ENCODE data around the gene NCOA1.

NCOA1 gene

GRCh38 chr2:24538720-24539119 is 47.7 kb downstream of the NCOA1 start:
- H4K20me1 ChIP-seq (ENCODE audit: insufficient read depth, low read length) = no peaks in the 10 kb centered on the region
- H3K27me3 ChIP-seq (ENCODE audit: insufficient read depth, low read length) = no peaks in the 10 kb centered on the region
- no peak overlapping the region for H2AFZ ChIP-seq (ENCODE audit: low read length)
- peaks cover 6% of the 10 kb centered on the region for H3K4me1 ChIP-seq (ENCODE audit: insufficient read depth, low read length, severe bottlenecking)
- H3K9me3 ChIP-seq (ENCODE audit: low read length) = peaks cover 9% of the 10 kb centered on the region; the same call in 1 of the 2 replicates
- no peak overlapping the region for H3K9ac ChIP-seq (ENCODE audit: low read length)
- no peaks in the 10 kb centered on the region for H3K9me2 ChIP-seq (ENCODE audit: low read depth, low read length)
- H3F3A ChIP-seq (ENCODE audit: insufficient read depth, low read length) = no peaks in the 10 kb centered on the region; the same call in 1 of the 2 replicates
- no peak overlapping the region for H3K4me3 ChIP-seq (ENCODE audit: low read depth, low read length, poor library complexity, severe bottlenecking)
- no peak overlapping the region for H3K27ac ChIP-seq (ENCODE audit: low read depth, low read length, poor library complexity, severe bottlenecking)
- H3K79me2 ChIP-seq (ENCODE audit: insufficient read depth, low read length) = 0 out of 2 replicates have a peak, but pooled peaks cover 4% of the 10 kb centered on the region
- no peak overlapping the region for H3K4me2 ChIP-seq (ENCODE audit: low read length)
- H3K36me3 ChIP-seq (ENCODE audit: insufficient read depth, low read length) = no peaks in the 10 kb centered on the region
- TF ChIP-seq, protein P1, sequence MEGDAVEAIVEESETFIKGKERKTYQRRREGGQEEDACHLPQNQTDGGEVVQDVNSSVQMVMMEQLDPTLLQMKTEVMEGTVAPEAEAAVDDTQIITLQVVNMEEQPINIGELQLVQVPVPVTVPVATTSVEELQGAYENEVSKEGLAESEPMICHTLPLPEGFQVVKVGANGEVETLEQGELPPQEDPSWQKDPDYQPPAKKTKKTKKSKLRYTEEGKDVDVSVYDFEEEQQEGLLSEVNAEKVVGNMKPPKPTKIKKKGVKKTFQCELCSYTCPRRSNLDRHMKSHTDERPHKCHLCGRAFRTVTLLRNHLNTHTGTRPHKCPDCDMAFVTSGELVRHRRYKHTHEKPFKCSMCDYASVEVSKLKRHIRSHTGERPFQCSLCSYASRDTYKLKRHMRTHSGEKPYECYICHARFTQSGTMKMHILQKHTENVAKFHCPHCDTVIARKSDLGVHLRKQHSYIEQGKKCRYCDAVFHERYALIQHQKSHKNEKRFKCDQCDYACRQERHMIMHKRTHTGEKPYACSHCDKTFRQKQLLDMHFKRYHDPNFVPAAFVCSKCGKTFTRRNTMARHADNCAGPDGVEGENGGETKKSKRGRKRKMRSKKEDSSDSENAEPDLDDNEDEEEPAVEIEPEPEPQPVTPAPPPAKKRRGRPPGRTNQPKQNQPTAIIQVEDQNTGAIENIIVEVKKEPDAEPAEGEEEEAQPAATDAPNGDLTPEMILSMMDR (IDR thresholded peaks at IDR 0.05; ENCODE audit: low read length) = no peak
- TF ChIP-seq EZH2 (IDR thresholded peaks at IDR 0.05; ENCODE audit: borderline replicate concordance, low read length) = no peak

DNA sequence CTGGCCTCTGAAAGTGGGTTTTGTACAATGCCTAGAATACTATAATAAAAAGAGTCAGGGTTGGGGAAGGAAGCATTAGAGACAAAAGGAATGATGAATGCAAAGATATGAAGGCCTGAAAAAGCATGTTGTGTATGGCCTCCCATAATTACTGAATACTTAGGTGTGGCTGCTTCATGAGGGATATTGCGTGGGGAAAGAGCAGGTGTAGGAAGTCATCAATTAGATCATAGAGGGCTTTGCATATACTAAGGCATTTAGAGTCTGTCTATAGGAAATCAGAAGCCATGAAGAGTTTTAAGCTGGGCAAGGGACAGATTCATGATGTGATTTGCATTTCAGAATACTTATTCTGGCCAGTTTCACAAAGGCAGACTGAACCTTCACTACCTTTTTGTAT is 48.2 kb downstream of the NCOA1 start:
- Histone ChIP-seq H3K27me3 (ENCODE audit: insufficient read depth, low read length) (no peaks in the 10 kb centered on the region), H2AFZ (ENCODE audit: low read length) (no peak overlapping the region), H3K4me3 (ENCODE audit: low read depth, low read length, poor library complexity, severe bottlenecking) (no peak overlapping the region), H3F3A (ENCODE audit: insufficient read depth, low read length) (no peaks in the 10 kb centered on the region; the same call in 1 of the 2 replicates), H3K36me3 (ENCODE audit: insufficient read depth, low read length) (no peaks in the 10 kb centered on the region), H3K79me2 (ENCODE audit: insufficient read depth, low read length) (0 out of 2 replicates have a peak, but pooled peaks cover 4% of the 10 kb centered on the region), H3K9me2 (ENCODE audit: low read depth, low read length) (no peaks in the 10 kb centered on the region), H3K9me3 (ENCODE audit: low read length) (peaks cover 9% of the 10 kb centered on the region; the same call in 1 of the 2 replicates), H4K20me1 (ENCODE audit: insufficient read depth, low read length) (no peaks in the 10 kb centered on the region), H3K4me2 (ENCODE audit: low read length) (no peak overlapping the region), H3K9ac (ENCODE audit: low read length) (no peak overlapping the region), H3K27ac (ENCODE audit: low read depth, low read length, poor library complexity, severe bottlenecking) (no peak overlapping the region), H3K4me1 (ENCODE audit: insufficient read depth, low read length, severe bottlenecking) (peaks cover 6% of the 10 kb centered on the region)
- TF ChIP-seq, protein P1 (IDR thresholded peaks at IDR 0.05; ENCODE audit: low read length) = no peak
- TF ChIP-seq EZH2 (IDR thresholded peaks at IDR 0.05; ENCODE audit: borderline replicate concordance, low read length) = no peak

DNA sequence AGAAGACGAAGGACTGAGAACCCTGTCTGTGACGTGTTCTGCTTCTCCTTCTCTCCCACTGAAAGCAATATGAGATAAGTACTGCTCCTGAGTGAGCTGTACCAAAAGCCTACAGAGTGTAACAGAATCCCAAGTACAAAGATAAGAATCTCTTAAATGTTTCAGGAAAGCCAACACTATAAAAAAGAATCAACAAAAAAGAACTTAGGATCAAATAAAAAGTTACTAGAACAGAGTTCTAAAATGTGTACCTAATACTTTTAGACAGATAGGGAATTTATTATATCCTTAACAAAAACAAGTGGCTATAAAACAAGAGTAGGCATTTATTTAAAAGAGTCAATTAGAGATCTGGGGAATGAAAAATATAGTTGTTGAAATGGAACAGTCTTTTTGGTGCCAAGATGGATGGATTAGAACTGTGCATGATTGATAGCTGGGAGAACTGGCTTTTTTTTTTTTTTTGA is 49.0 kb downstream of the NCOA1 start:
- Histone ChIP-seq H3K79me2 (ENCODE audit: insufficient read depth, low read length) (0 out of 2 replicates have a peak, but pooled peaks cover 4% of the 10 kb centered on the region), H3K4me2 (ENCODE audit: low read length) (no peak overlapping the region), H3K9me3 (ENCODE audit: low read length) (peaks cover 12% of the 10 kb centered on the region), H2AFZ (ENCODE audit: low read length) (no peak overlapping the region), H3K27me3 (ENCODE audit: insufficient read depth, low read length) (no peaks in the 10 kb centered on the region), H3K9ac (ENCODE audit: low read length) (no peak overlapping the region), H3K9me2 (ENCODE audit: low read depth, low read length) (no peaks in the 10 kb centered on the region), H3K4me1 (ENCODE audit: insufficient read depth, low read length, severe bottlenecking) (peaks cover 6% of the 10 kb centered on the region), H3K36me3 (ENCODE audit: insufficient read depth, low read length) (no peaks in the 10 kb centered on the region), H4K20me1 (ENCODE audit: insufficient read depth, low read length) (no peaks in the 10 kb centered on the region), H3K4me3 (ENCODE audit: low read depth, low read length, poor library complexity, severe bottlenecking) (no peak overlapping the region), H3K27ac (ENCODE audit: low read depth, low read length, poor library complexity, severe bottlenecking) (no peak overlapping the region), H3F3A (ENCODE audit: insufficient read depth, low read length) (no peaks in the 10 kb centered on the region; the same call in 1 of the 2 replicates)
- TF ChIP-seq EZH2 (IDR thresholded peaks at IDR 0.05; ENCODE audit: borderline replicate concordance, low read length) = no peak
- TF ChIP-seq, protein P1 (IDR thresholded peaks at IDR 0.05; ENCODE audit: low read length) = no peak
